Measurements from ENCODE around the gene IGFBP5. TPM values are rescaled to one million over a fixed set of nuclear protein-coding genes. Genes with fewer than 3 reads are reported as not detected.

Gene IGFBP5
- total and polyA plus RNA-seq, 9 of the 15 experiments (the other 6 are each of a cell fraction or from before 2014, with no cell fraction given) = 0.01 to 1.9 (median 0.03) TPM; not detected in 6

DNA sequence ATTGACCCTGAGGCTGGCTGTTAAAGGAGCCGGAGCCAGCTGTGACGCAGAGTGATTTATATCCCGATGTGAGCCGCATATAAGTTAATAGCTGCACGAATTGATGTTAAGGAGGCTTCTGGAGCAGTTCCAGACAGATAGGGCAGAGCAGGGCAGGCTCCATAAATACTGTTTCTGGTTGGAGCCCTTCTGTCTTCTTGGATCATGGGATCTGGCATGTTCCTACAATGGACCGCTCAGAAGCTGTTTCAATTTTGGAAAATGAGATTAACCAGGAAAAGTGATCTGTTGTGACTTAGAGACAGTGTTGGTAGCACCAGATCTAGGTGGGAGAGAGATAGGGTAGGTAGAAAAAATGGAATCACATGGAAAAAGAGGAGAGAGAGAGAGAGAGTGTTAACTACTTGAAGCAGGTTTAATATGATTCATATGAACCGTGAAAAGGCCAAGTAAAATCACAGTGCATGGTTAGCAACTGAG lies 4.8 kb upstream of the IGFBP5 start:
- Histone ChIP-seq H3K9me3 (replicated peaks; ENCODE audit: control insufficient read depth, insufficient read depth, low read depth, low read length) (no peaks in the 10 kb centered on the region), H3K79me2 (ENCODE audit: control insufficient read depth, insufficient read depth, low read length) (no peaks in the 10 kb centered on the region), H2AFZ (ENCODE audit: low read depth, low read length) (no peak overlapping the region), H3K4me3 (no peak overlapping the region), H3K4me2 (ENCODE audit: insufficient read depth, low read length) (no peak overlapping the region), H3K9me1 (ENCODE audit: control insufficient read depth, insufficient read depth, low read length) (no peaks in the 10 kb centered on the region), H3K27ac (ENCODE audit: extremely low read depth, low read depth, low read length) (no peak overlapping the region), H3K4me1 (replicated peaks in 1 of 2; ENCODE audit: control insufficient read depth in 2 of 2, insufficient read depth in 2 of 2, low read length in 2 of 2) (no peaks in the 10 kb centered on the region; a peak in 3 of 5 replicates), H3K36me3 (ENCODE audit: control insufficient read depth, insufficient read depth, low read length) (no peaks in the 10 kb centered on the region), H3K27me3 (ENCODE audit: control insufficient read depth in 2 of 2, insufficient read depth in 2 of 2, low read length in 2 of 2) (no peaks in the 10 kb centered on the region; a peak in 1 of 5 replicates), H4K20me1 (replicated peaks; ENCODE audit: control insufficient read depth, insufficient read depth, low read length) (no peaks in the 10 kb centered on the region), H3K9ac (ENCODE audit: insufficient read depth in 1 of 2, low read depth in 2 of 2, low read length in 2 of 2) (no peak overlapping the region)
- ATAC-seq = no peak
- WGBS (ENCODE audit: insufficient coverage, low coverage, missing lambda C conversion rate) = 4% methylated on average over 7 of the region's 7 CpGs
- TF ChIP-seq KDM1A (IDR thresholded peaks at IDR 0.05) (peak; percentile 23 to 51; a peak in 1 of 4 replicates), MEIS2 (IDR thresholded peaks at IDR 0.05; ENCODE audit: partially characterized antibody) (peak; percentile 3), BMI1 (IDR thresholded peaks at IDR 0.05; ENCODE audit: low read length) (no peak)
- TF ChIP-seq, protein P1, sequence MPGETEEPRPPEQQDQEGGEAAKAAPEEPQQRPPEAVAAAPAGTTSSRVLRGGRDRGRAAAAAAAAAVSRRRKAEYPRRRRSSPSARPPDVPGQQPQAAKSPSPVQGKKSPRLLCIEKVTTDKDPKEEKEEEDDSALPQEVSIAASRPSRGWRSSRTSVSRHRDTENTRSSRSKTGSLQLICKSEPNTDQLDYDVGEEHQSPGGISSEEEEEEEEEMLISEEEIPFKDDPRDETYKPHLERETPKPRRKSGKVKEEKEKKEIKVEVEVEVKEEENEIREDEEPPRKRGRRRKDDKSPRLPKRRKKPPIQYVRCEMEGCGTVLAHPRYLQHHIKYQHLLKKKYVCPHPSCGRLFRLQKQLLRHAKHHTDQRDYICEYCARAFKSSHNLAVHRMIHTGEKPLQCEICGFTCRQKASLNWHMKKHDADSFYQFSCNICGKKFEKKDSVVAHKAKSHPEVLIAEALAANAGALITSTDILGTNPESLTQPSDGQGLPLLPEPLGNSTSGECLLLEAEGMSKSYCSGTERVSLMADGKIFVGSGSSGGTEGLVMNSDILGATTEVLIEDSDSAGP (CRISPR knock-in tag; IDR thresholded peaks at IDR 0.05) = no peak
- TF ChIP-seq, protein P2, sequence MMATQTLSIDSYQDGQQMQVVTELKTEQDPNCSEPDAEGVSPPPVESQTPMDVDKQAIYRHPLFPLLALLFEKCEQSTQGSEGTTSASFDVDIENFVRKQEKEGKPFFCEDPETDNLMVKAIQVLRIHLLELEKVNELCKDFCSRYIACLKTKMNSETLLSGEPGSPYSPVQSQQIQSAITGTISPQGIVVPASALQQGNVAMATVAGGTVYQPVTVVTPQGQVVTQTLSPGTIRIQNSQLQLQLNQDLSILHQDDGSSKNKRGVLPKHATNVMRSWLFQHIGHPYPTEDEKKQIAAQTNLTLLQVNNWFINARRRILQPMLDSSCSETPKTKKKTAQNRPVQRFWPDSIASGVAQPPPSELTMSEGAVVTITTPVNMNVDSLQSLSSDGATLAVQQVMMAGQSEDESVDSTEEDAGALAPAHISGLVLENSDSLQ (IDR thresholded peaks at IDR 0.05) = 0 out of 2 replicates have a peak, but pooled peaks have one; percentile 9
- POLR2A ChIA-PET = interaction anchor here (1.1 kb wide), 1 partner anchor 93 kb away, joined by 3 read pairs; no protein-coding TSS in a partner anchor
- BruUV-seq (replicated peaks) = no TSS peak
- CTCF ChIA-PET (ENCODE audit: low intra/inter-chr PET ratio) = no interaction called here
- in situ Hi-C loops (cut with MboI) (no loop called here), intact Hi-C loops (cut with micrococcal nuclease) (no loop called here)
- DNase-seq (ENCODE audit: extremely low read depth in 1 of 4, low spot score in 3 of 4) = no peak
- no peak for FAIRE-seq

Data from K562 (cell line).